OCI-LY3 (cell line): ENCODE data around the gene SAMD8.

Experiments
- EZH2phosphoT487 ChIP-seq: fragments of 200-600 bp; shearing (Covaris generic); IDR thresholded peaks from 2 replicates; pipeline ENCODE4 v1.6.1; 2018; ENCODE audit warnings: antibody characterized with exemption, mixed run types, low read depth
- TF ChIP-seq, protein P1 (sequence below): fragments of 200-600, 300-600 bp; sonication (generic); IDR thresholded peaks from 2 replicates; pipeline ENCODE4 v1.5.1; 2014; ENCODE audit warnings: antibody characterized with exemption, low read length, low read depth

DNA sequence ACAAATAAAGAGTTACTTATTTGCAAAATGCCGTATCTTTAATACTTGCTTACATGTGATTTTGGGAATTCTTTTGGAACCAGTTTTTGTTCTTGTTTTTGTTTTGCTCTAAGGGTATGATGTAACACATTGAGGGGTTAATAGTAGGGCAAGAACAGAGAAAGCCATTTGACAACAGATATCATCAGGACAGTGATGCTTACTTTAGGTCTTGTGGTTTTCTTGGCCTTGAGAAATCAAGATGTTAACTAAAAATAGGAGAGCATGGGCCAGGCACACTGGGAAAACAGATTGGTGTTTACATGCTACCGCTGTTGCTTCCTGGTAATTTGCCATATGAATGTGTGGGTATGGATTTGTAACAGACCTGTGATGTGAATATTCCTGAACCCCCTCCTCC lies 3.7 kb downstream of the SAMD8 start:
- TF ChIP-seq, protein P1, sequence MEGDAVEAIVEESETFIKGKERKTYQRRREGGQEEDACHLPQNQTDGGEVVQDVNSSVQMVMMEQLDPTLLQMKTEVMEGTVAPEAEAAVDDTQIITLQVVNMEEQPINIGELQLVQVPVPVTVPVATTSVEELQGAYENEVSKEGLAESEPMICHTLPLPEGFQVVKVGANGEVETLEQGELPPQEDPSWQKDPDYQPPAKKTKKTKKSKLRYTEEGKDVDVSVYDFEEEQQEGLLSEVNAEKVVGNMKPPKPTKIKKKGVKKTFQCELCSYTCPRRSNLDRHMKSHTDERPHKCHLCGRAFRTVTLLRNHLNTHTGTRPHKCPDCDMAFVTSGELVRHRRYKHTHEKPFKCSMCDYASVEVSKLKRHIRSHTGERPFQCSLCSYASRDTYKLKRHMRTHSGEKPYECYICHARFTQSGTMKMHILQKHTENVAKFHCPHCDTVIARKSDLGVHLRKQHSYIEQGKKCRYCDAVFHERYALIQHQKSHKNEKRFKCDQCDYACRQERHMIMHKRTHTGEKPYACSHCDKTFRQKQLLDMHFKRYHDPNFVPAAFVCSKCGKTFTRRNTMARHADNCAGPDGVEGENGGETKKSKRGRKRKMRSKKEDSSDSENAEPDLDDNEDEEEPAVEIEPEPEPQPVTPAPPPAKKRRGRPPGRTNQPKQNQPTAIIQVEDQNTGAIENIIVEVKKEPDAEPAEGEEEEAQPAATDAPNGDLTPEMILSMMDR, result no peak
- no peak for TF ChIP-seq EZH2phosphoT487
